Lung (tissue), 12 donors: ENCODE data around the gene PFN1. TPM values are rescaled to one million over a fixed set of nuclear protein-coding genes. Genes with fewer than 3 reads are reported as not detected.
A peak's percentile ranks its signal among the peaks of the same experiment; 100 is the strongest.

Experiments used
- ATAC-seq: fragments of 200-7000 bp; cut with Tn5 transposase; one replicate; pipeline ENCODE4 v1.9.1; 2020; ENCODE audit warnings: moderate number of reproducible peaks; ENCODE audit not compliant: insufficient read depth, low FRiP score
- DNase-seq, 3 donors: peaks; one replicate each; pipeline ENCODE4 v3.0.0-alpha.2; 2013 to 2017
- H3K27ac ChIP-seq, 2 donors: one replicate each; pipeline ENCODE4 v1.5.1; 2013; ENCODE audit warnings: mild to moderate bottlenecking in 2 of 2, moderate library complexity in 2 of 2, control low read depth in 1 of 2, inconsistent platforms in 1 of 2, low read depth in 1 of 2, low read length in 1 of 2
- H3K27me3 ChIP-seq, 3 donors: one replicate each; pipeline ENCODE4 v1.5.1; 2013; ENCODE audit warnings: low read length in 2 of 3; ENCODE audit not compliant: control insufficient read depth in 3 of 3, insufficient read depth in 3 of 3
- H3K36me3 ChIP-seq, 4 donors: one replicate each; pipeline ENCODE4 v1.5.1; 2013; ENCODE audit warnings: low read length in 4 of 4, mild to moderate bottlenecking in 1 of 4, moderate library complexity in 1 of 4; ENCODE audit not compliant: control insufficient read depth in 4 of 4, insufficient read depth in 4 of 4
- H3K4me1 ChIP-seq, 5 donors: one replicate each; pipeline ENCODE4 v1.5.1; 2013; ENCODE audit warnings: low read length in 5 of 5, mild to moderate bottlenecking in 2 of 5, moderate library complexity in 1 of 5; ENCODE audit not compliant: control insufficient read depth in 5 of 5, insufficient read depth in 5 of 5
- H3K4me3 ChIP-seq: one replicate; pipeline ENCODE4 v1.5.1; 2013; ENCODE audit warnings: mild to moderate bottlenecking, control low read depth, moderate library complexity
- H3K9ac ChIP-seq, 2 donors: one replicate each; pipeline ENCODE4 v1.5.1; 2013; ENCODE audit warnings: low read length in 2 of 2, control low read depth in 1 of 2; ENCODE audit not compliant: insufficient read depth in 1 of 2
- H3K9me3 ChIP-seq, 4 donors: one replicate each; pipeline ENCODE4 v1.5.1; 2013; ENCODE audit warnings: low read length in 3 of 4, mild to moderate bottlenecking in 1 of 4, moderate library complexity in 1 of 4; ENCODE audit not compliant: control insufficient read depth in 4 of 4, insufficient read depth in 3 of 4
- CTCF ChIP-seq: IDR thresholded peaks from 2 replicates; pipeline ENCODE4 v1.5.1; 2012; ENCODE audit warnings: mild to moderate bottlenecking; ENCODE audit errors: control extremely low read depth, extremely low read depth
- WGBS, 2 donors: extraction: QIAGEN DNeasy Blood & Tissue Kit; methylation state at CpG; one replicate each; pipeline ENCODE4 v1.1.7; 2013; 5-methylcytosine and 5-hydroxymethylcytosine counted together
- polyA plus RNA-seq, 2 donors: library from polyadenylated mRNA; stranded (reverse); fragments of 200-250 nt; gene quantifications; one replicate each; pipeline ENCODE4 v1.2.1, GENCODE V29; 2013
- total RNA-seq, 2 donors: library from RNA; depleted of rRNA in 1 of 2; stranded (reverse); fragments of >200 nt in 1 of 2; gene quantifications; one replicate each; pipeline ENCODE4 v1.2.1, GENCODE V29; 2014 to 2021
- donor health status: control.
- donor health status: control.
- donor health status: Bipolar disorder and iron deficiency.
- donor health status: healthy.
- donor health status: DM: yes; HTN: yes; CAD: no.

Gene PFN1
- total and polyA plus RNA-seq, 4 donors = 461 to 2,264 (median 749) TPM

GRCh38 chr17:4972322-4972721, 24.0 kb upstream of the PFN1 start:
- H3K27me3 ChIP-seq = no peaks in the 10 kb centered on the region
- H3K27ac ChIP-seq = no peak overlapping the region
- H3K36me3 ChIP-seq = peaks cover 8 to 48% (median 18%) of the 10 kb centered on the region in 4 donors
- WGBS, 2 donors = 93 to 94% methylated on average over 9 to 12 of the region's 12 CpGs
- TF ChIP-seq CTCF = no peak
- H3K9ac ChIP-seq = no peak overlapping the region
- H3K9me3 ChIP-seq = no peaks in the 10 kb centered on the region
- no peak for DNase-seq
- H3K4me3 ChIP-seq = no peak overlapping the region
- ATAC-seq = no peak
- peaks cover 4 to 18% (median 14%) of the 10 kb centered on the region in 5 donors for H3K4me1 ChIP-seq

- H3K27ac ChIP-seq = no peak overlapping the region
- no peak overlapping the region for H3K4me3 ChIP-seq
- no peaks in the 10 kb centered on the region for H3K27me3 ChIP-seq
- 92 to 97% methylated on average over 6 of the region's 6 CpGs for WGBS, 2 donors
- TF ChIP-seq CTCF = no peak
- DNase-seq (no peak), ATAC-seq (no peak)
- no peak overlapping the region for H3K9ac ChIP-seq
- peaks cover 4 to 18% (median 14%) of the 10 kb centered on the region in 5 donors for H3K4me1 ChIP-seq
- H3K9me3 ChIP-seq = no peaks in the 10 kb centered on the region
- peaks cover 6 to 45% (median 14%) of the 10 kb centered on the region in 4 donors for H3K36me3 ChIP-seq
Measured at GRCh38 chr17:4971826-4972225, 23.5 kb upstream of the PFN1 start.

- Histone ChIP-seq H3K9me3 (no peaks in the 10 kb centered on the region), H3K36me3 (peaks cover 4 to 41% (median 15%) of the 10 kb centered on the region in 4 donors), H3K27me3 (no peaks in the 10 kb centered on the region), H3K4me3 (no peak overlapping the region), H3K27ac (peak overlapping the region in 1 of 2 donors; percentile 76), H3K9ac (no peak overlapping the region), H3K4me1 (peaks cover 4 to 21% (median 16%) of the 10 kb centered on the region in 5 donors)
- DNase-seq (no peak), ATAC-seq (no peak)
- WGBS, 2 donors = 94 to 97% methylated on average over 8 of the region's 8 CpGs
- TF ChIP-seq CTCF = no peak
Measured at GRCh38 chr17:4970273-4970672, 21.9 kb upstream of the PFN1 start.
